K562 (cell line): ENCODE results near the gene MVD.

Experiments used
- ARNT ChIP-seq, 2 experiments: fragments of 450-650 bp; IDR thresholded peaks; 2 replicates each; pipeline ENCODE4 v1.6.1; 2016; ENCODE audit warnings: mild to moderate bottlenecking in 1 of 2
- MXI1 ChIP-seq: IDR thresholded peaks from 2 replicates; pipeline ENCODE4 v1.6.1; 2011; ENCODE audit warnings: low read depth, mild to moderate bottlenecking, improper control_type of control experiment, low read length
- NFYB ChIP-seq: IDR thresholded peaks from 2 replicates; pipeline ENCODE4 v1.6.1; 2011; ENCODE audit warnings: mild to moderate bottlenecking, moderate library complexity; ENCODE audit not compliant: insufficient read length; ENCODE audit errors: extremely low read depth
- NR2C2 ChIP-seq, 2 experiments: fragments of 200-800 bp in 1 of 2; sonication (Bioruptor generic) in 1 of 2; sonication (generic) in 1 of 2; formaldehyde crosslinking in 1 of 2; IDR thresholded peaks; 2 replicates each; pipeline versions ENCODE4 v1.6.1 to v1.8.0; 2016 to 2022; ENCODE audit warnings: mild to moderate bottlenecking in 1 of 2, missing compliant biosample characterization in 1 of 2, missing genetic modification characterization in 1 of 2, missing genetic modification reagents in 1 of 2
- TF ChIP-seq, protein P1 (sequence below): fragments of 250-450 bp; sonication (Bioruptor Pico); IDR thresholded peaks from 2 replicates; pipeline ENCODE4 v1.5.0; 2020; ENCODE audit warnings: mild to moderate bottlenecking
- TF ChIP-seq, protein P2 (sequence below), 3 experiments: IDR thresholded peaks in 2 of 3; conservative IDR thresholded peaks in 1 of 3; 2 replicates each; pipeline ENCODE4 v1.5.1; 2011 to 2012; ENCODE audit warnings: low read length in 3 of 3, mild to moderate bottlenecking in 3 of 3, control low read depth in 2 of 3, improper control_type of control experiment in 1 of 3, inconsistent platforms in 1 of 3, low read depth in 1 of 3, mixed read lengths in 1 of 3, moderate library complexity in 1 of 3; ENCODE audit not compliant: insufficient read depth in 2 of 3
- TF ChIP-seq, protein P3 (sequence below), 2 experiments: fragments of 200-800 bp in 1 of 2; sonication (Bioruptor generic) in 1 of 2; sonication (generic) in 1 of 2; formaldehyde crosslinking in 1 of 2; IDR thresholded peaks in 1 of 2; conservative IDR thresholded peaks in 1 of 2; 2 replicates each; pipeline versions ENCODE4 v1.5.0 to v1.6.1; 2016 to 2020; ENCODE audit warnings: missing compliant biosample characterization in 1 of 2, missing genetic modification characterization in 1 of 2, missing genetic modification reagents in 1 of 2

DNA sequence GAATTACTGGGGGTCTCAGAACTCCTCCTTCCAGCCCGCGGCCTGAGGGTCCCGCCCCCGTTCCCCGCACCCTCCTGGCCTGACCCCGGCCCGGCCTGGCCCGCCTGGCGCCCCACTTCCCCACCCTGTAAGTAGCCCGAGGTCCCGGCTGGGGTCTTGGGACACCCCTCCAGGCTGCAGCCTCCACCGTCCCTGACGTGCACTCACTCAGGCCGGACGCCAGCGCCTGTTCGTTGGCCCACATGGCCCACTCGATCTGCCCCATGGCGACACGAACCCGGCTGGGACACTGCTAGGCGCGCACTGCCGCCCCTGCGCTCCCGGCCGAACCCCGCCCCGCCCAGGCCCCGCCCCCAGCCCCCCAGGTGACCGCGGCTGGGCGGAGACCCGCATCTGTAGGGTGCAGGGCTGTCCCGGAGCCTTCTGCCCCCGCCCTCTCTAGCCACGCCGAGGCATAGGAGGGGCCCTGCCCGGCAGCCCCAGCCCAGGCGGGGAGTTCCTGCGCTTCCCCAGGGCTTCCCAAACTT is 12.1 kb downstream of the MVD start, which contains the start of gene CYBA:
- TF ChIP-seq, protein P1, sequence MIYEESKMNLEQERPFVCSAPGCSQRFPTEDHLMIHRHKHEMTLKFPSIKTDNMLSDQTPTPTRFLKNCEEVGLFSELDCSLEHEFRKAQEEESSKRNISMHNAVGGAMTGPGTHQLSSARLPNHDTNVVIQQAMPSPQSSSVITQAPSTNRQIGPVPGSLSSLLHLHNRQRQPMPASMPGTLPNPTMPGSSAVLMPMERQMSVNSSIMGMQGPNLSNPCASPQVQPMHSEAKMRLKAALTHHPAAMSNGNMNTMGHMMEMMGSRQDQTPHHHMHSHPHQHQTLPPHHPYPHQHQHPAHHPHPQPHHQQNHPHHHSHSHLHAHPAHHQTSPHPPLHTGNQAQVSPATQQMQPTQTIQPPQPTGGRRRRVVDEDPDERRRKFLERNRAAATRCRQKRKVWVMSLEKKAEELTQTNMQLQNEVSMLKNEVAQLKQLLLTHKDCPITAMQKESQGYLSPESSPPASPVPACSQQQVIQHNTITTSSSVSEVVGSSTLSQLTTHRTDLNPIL, result no peak
- TF ChIP-seq NFYB (no peak), NR2C2 (CRISPR knock-in tag; IDR thresholded peaks at IDR 0.05) (no peak), NR2C2 (tag; IDR thresholded peaks at IDR 0.05) (no peak), MXI1 (peak; percentile 51; the same call in 1 of the 2 replicates), ARNT (IDR thresholded peaks at IDR 0.05) (no peak)
- TF ChIP-seq, protein P2, sequence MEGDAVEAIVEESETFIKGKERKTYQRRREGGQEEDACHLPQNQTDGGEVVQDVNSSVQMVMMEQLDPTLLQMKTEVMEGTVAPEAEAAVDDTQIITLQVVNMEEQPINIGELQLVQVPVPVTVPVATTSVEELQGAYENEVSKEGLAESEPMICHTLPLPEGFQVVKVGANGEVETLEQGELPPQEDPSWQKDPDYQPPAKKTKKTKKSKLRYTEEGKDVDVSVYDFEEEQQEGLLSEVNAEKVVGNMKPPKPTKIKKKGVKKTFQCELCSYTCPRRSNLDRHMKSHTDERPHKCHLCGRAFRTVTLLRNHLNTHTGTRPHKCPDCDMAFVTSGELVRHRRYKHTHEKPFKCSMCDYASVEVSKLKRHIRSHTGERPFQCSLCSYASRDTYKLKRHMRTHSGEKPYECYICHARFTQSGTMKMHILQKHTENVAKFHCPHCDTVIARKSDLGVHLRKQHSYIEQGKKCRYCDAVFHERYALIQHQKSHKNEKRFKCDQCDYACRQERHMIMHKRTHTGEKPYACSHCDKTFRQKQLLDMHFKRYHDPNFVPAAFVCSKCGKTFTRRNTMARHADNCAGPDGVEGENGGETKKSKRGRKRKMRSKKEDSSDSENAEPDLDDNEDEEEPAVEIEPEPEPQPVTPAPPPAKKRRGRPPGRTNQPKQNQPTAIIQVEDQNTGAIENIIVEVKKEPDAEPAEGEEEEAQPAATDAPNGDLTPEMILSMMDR (IDR thresholded peaks at IDR 0.05 in 2 of 3, conservative IDR thresholded peaks at IDR 0.05 in 1 of 3; ENCODE audit: insufficient read depth in 2 of 3, low read depth in 1 of 3, low read length in 3 of 3), result no peak
- TF ChIP-seq, protein P3, sequence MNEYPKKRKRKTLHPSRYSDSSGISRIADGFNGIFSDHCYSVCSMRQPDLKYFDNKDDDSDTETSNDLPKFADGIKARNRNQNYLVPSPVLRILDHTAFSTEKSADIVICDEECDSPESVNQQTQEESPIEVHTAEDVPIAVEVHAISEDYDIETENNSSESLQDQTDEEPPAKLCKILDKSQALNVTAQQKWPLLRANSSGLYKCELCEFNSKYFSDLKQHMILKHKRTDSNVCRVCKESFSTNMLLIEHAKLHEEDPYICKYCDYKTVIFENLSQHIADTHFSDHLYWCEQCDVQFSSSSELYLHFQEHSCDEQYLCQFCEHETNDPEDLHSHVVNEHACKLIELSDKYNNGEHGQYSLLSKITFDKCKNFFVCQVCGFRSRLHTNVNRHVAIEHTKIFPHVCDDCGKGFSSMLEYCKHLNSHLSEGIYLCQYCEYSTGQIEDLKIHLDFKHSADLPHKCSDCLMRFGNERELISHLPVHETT (CRISPR knock-in tag; conservative IDR thresholded peaks at IDR 0.05 in 1 of 2, IDR thresholded peaks at IDR 0.05 in 1 of 2), result 0 out of 4 replicates have a peak, but pooled peaks of 1 of the 2 experiments have one; percentile 10
